Erythroblast (primary cell): ENCODE data around the gene FAM200B.

Source experiments
- GATA1 ChIP-seq: IDR thresholded peaks from 2 replicates; pipeline ENCODE4 v1.6.1; 2011; ENCODE audit warnings: low read depth, mild to moderate bottlenecking, control low read depth, low read length, moderate library complexity
- POLR2A ChIP-seq: IDR thresholded peaks from 2 replicates; pipeline ENCODE4 v1.6.1; 2011; ENCODE audit warnings: mild to moderate bottlenecking, low read length

DNA sequence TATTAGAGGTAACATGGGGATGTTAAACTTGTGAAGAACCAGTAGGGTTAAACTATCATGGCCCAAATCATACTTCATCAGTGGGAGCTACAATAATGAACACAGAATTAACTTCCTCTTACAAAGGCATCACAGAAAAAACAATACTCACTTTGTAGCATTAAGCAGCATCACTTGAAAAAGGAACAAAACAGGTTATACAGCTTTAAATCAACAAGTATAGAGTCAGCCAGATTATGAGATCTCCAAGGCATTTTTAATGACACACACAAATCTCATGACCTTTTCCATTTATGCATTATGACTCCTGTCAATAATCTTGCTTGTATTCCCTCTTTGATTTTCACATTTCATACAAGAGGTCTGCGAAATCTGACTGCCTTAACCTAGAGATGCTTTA lies 44.8 kb upstream of the FAM200B start:
- TF ChIP-seq POLR2A: no peak
- no peak for TF ChIP-seq GATA1
